Measurements from ENCODE around the gene PID1. TPM values are rescaled to one million over a fixed set of nuclear protein-coding genes. Genes with fewer than 3 reads are reported as not detected.

PID1 gene
- total RNA-seq, 1 experiment from 2014 or later: 0.15 TPM

DNA sequence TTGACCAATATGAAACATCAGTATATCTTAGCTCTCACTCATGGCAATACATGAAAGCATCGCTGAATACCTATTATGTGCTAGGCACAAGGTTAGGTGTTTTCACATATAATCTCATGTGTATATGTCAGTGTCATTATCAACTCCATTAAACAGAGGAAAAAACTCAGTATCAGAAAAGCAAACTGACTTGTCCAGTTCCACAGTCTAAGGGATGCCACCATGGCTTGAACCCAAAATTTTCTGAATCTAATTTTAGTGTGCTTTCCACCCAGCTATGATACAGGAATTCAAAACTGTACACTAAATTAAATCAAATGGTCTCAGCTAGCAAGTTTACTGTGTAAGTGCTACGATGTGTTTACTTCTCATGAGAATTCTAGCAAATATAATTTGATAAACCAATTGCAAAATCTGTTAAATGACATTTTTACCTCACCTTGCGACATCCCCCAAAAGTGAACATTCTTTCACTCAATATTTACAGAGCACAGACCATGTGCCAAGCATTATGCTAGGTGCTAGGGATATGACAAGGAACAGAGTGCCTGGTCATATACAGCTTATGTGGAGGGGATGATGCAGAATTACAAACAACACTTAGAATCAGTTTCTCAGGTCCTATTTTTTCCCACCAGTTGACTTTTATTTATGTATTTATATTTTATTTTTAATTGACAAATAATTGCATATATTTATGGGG lies 211.6 kb downstream of the PID1 start:
- BruUV-seq (replicated peaks): no TSS peak
- Histone ChIP-seq H3K9me2 (ENCODE audit: insufficient read depth) (no peaks in the 10 kb centered on the region), H3K9ac (ENCODE audit: low read length) (no peak overlapping the region), H4K20me1 (ENCODE audit: insufficient read depth) (no peaks in the 10 kb centered on the region), H3K27ac (ENCODE audit: low read depth, low read length) (no peak overlapping the region), H3K9me3 (ENCODE audit: control insufficient read depth in 1 of 2, insufficient read depth in 1 of 2, low read depth in 1 of 2, low read length in 2 of 2) (no peaks in the 10 kb centered on the region), H3K36me3 (ENCODE audit: control insufficient read depth in 1 of 2, insufficient read depth in 2 of 2, low read length in 2 of 2) (no peaks in the 10 kb centered on the region), H2AFZ (ENCODE audit: low read depth, low read length, poor library complexity, severe bottlenecking) (no peak overlapping the region), H3K4me1 (ENCODE audit: control insufficient read depth in 1 of 2, insufficient read depth in 2 of 2, low read length in 2 of 2) (no peaks in the 10 kb centered on the region), H3K4me3 (replicated peaks in 1 of 2; ENCODE audit: low read depth in 1 of 2, low read length in 2 of 2) (no peak overlapping the region), H3K79me2 (ENCODE audit: insufficient read depth, low read length) (no peaks in the 10 kb centered on the region), H3K4me2 (ENCODE audit: low read length) (no peak overlapping the region), H3K27me3 (ENCODE audit: insufficient read depth, low read length) (no peaks in the 10 kb centered on the region)
- intact Hi-C loops (cut with micrococcal nuclease): no loop called here
- ChIA-PET CTCF (no interaction called here), RAD21 (ENCODE audit: low non-redundant PET in 1 of 2, low total read pairs in 2 of 2, uncharacterized antibody in 2 of 2, unreplicated experiment in 2 of 2) (no interaction called here), POLR2A (no interaction called here)
- ATAC-seq (no peak), DNase-seq (ENCODE audit: low read depth, low spot score) (no peak)
- no peak for TF ChIP-seq EZH2 (IDR thresholded peaks at IDR 0.05)
- TF ChIP-seq CEBPB (IDR thresholded peaks at IDR 0.05; ENCODE audit: low read depth): no peak
- no peak for TF ChIP-seq TCF7L2 (IDR thresholded peaks at IDR 0.05; ENCODE audit: borderline replicate concordance, extremely low read depth, insufficient read depth, insufficient read length)
- TF ChIP-seq ZNF274 (IDR thresholded peaks at IDR 0.05; ENCODE audit: low read depth, low read length): no peak
- TF ChIP-seq SRF (IDR thresholded peaks at IDR 0.05; ENCODE audit: low read depth): no peak
- no peak for TF ChIP-seq JUND (IDR thresholded peaks at IDR 0.05)
- TF ChIP-seq, protein P1, sequence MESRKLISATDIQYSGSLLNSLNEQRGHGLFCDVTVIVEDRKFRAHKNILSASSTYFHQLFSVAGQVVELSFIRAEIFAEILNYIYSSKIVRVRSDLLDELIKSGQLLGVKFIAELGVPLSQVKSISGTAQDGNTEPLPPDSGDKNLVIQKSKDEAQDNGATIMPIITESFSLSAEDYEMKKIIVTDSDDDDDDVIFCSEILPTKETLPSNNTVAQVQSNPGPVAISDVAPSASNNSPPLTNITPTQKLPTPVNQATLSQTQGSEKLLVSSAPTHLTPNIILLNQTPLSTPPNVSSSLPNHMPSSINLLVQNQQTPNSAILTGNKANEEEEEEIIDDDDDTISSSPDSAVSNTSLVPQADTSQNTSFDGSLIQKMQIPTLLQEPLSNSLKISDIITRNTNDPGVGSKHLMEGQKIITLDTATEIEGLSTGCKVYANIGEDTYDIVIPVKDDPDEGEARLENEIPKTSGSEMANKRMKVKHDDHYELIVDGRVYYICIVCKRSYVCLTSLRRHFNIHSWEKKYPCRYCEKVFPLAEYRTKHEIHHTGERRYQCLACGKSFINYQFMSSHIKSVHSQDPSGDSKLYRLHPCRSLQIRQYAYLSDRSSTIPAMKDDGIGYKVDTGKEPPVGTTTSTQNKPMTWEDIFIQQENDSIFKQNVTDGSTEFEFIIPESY (IDR thresholded peaks at IDR 0.05; ENCODE audit: extremely low read depth, insufficient replicate concordance, low read length): no peak
- TF ChIP-seq EZH2phosphoT487 (IDR thresholded peaks at IDR 0.05; ENCODE audit: borderline replicate concordance): no peak
- TF ChIP-seq, protein P2, sequence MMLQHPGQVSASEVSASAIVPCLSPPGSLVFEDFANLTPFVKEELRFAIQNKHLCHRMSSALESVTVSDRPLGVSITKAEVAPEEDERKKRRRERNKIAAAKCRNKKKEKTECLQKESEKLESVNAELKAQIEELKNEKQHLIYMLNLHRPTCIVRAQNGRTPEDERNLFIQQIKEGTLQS (IDR thresholded peaks at IDR 0.05): no peak
- no peak for TF ChIP-seq CBX3 (IDR thresholded peaks at IDR 0.05; ENCODE audit: low read depth)
- TF ChIP-seq SP1 (IDR thresholded peaks at IDR 0.05; ENCODE audit: low read depth): no peak
- TF ChIP-seq, protein P3, sequence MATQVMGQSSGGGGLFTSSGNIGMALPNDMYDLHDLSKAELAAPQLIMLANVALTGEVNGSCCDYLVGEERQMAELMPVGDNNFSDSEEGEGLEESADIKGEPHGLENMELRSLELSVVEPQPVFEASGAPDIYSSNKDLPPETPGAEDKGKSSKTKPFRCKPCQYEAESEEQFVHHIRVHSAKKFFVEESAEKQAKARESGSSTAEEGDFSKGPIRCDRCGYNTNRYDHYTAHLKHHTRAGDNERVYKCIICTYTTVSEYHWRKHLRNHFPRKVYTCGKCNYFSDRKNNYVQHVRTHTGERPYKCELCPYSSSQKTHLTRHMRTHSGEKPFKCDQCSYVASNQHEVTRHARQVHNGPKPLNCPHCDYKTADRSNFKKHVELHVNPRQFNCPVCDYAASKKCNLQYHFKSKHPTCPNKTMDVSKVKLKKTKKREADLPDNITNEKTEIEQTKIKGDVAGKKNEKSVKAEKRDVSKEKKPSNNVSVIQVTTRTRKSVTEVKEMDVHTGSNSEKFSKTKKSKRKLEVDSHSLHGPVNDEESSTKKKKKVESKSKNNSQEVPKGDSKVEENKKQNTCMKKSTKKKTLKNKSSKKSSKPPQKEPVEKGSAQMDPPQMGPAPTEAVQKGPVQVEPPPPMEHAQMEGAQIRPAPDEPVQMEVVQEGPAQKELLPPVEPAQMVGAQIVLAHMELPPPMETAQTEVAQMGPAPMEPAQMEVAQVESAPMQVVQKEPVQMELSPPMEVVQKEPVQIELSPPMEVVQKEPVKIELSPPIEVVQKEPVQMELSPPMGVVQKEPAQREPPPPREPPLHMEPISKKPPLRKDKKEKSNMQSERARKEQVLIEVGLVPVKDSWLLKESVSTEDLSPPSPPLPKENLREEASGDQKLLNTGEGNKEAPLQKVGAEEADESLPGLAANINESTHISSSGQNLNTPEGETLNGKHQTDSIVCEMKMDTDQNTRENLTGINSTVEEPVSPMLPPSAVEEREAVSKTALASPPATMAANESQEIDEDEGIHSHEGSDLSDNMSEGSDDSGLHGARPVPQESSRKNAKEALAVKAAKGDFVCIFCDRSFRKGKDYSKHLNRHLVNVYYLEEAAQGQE (IDR thresholded peaks at IDR 0.05; ENCODE audit: low read depth): no peak
- TF ChIP-seq ZFX (IDR thresholded peaks at IDR 0.05): no peak
- TF ChIP-seq RAD21 (IDR thresholded peaks at IDR 0.05; ENCODE audit: low read depth): no peak
- no peak for TF ChIP-seq POLR2AphosphoS5 (IDR thresholded peaks at IDR 0.05; ENCODE audit: low read depth, low read length)
- TF ChIP-seq YY1 (IDR thresholded peaks at IDR 0.05; ENCODE audit: extremely low read depth, insufficient replicate concordance, low read depth, low read length): no peak
- TF ChIP-seq ELF1 (IDR thresholded peaks at IDR 0.05; ENCODE audit: borderline replicate concordance, low read depth): no peak
- TF ChIP-seq, protein P4, sequence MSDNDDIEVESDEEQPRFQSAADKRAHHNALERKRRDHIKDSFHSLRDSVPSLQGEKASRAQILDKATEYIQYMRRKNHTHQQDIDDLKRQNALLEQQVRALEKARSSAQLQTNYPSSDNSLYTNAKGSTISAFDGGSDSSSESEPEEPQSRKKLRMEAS (IDR thresholded peaks at IDR 0.05): no peak
- TF ChIP-seq FOSL1 (IDR thresholded peaks at IDR 0.05; ENCODE audit: low read depth): no peak

Data from HCT116 (cell line).